Liver (tissue), 9 donors: ENCODE measurements around the gene POLR2L. TPM values are rescaled to one million over a fixed set of nuclear protein-coding genes. Genes with fewer than 3 reads are reported as not detected.

Source experiments
- DNase-seq: peaks from one replicate; pipeline ENCODE4 v3.0.0-alpha.2; 2017; ENCODE audit warnings: low spot score
- H3K27ac ChIP-seq, 2 donors: one replicate each; pipeline ENCODE4 v1.7.0; 2013; ENCODE audit warnings: inconsistent platforms in 2 of 2, low read length in 2 of 2, control low read depth in 1 of 2, low read depth in 1 of 2, mild to moderate bottlenecking in 1 of 2
- H3K27me3 ChIP-seq, 4 donors: one replicate each; pipeline versions ENCODE4 v1.6.1 to v1.7.0; 2013; ENCODE audit warnings: low read length in 3 of 4, inconsistent platforms in 1 of 4, mild to moderate bottlenecking in 1 of 4, moderate library complexity in 1 of 4; ENCODE audit not compliant: control insufficient read depth in 4 of 4, insufficient read depth in 4 of 4
- H3K36me3 ChIP-seq, 4 donors: one replicate each; pipeline versions ENCODE4 v1.6.1 to v1.7.0; 2013; ENCODE audit warnings: low read length in 3 of 4, mild to moderate bottlenecking in 3 of 4, low read depth in 1 of 4, moderate library complexity in 1 of 4; ENCODE audit not compliant: control insufficient read depth in 4 of 4, insufficient read depth in 3 of 4
- H3K4me1 ChIP-seq, 4 donors: one replicate each; pipeline versions ENCODE4 v1.6.1 to v1.7.0; 2013; ENCODE audit warnings: low read length in 3 of 4, mild to moderate bottlenecking in 3 of 4, moderate library complexity in 1 of 4; ENCODE audit not compliant: control insufficient read depth in 4 of 4, insufficient read depth in 4 of 4
- H3K4me3 ChIP-seq, 3 donors: one replicate each; pipeline versions ENCODE4 v1.6.1 to v1.7.0; 2013; ENCODE audit warnings: low read length in 3 of 3, control low read depth in 1 of 3, low read depth in 1 of 3, mild to moderate bottlenecking in 1 of 3
- H3K9ac ChIP-seq, 2 donors: one replicate each; pipeline ENCODE4 v1.7.0; 2013; ENCODE audit warnings: low read length in 2 of 2, mild to moderate bottlenecking in 2 of 2, moderate library complexity in 2 of 2, control low read depth in 1 of 2, low read depth in 1 of 2
- H3K9me3 ChIP-seq, 4 donors: one replicate each; pipeline versions ENCODE4 v1.6.1 to v1.7.0; 2013; ENCODE audit warnings: low read length in 3 of 4; ENCODE audit not compliant: control insufficient read depth in 4 of 4
- EGR1 ChIP-seq, 2 donors: IDR thresholded peaks; 2 replicates each; pipeline ENCODE4 v1.6.1; 2016 to 2018; ENCODE audit warnings: antibody characterized with exemption in 2 of 2, low read depth in 2 of 2
- FOXA1 ChIP-seq: IDR thresholded peaks from 2 replicates; pipeline ENCODE4 v1.6.1; 2016; ENCODE audit warnings: antibody characterized with exemption
- HNF4A ChIP-seq, 2 donors: conservative IDR thresholded peaks; 2 replicates each; pipeline ENCODE4 v1.6.1; 2016; ENCODE audit warnings: antibody characterized with exemption in 2 of 2, mild to moderate bottlenecking in 2 of 2
- JUND ChIP-seq, 2 donors: IDR thresholded peaks; 2 replicates each; pipeline ENCODE4 v1.6.1; 2016; ENCODE audit warnings: antibody characterized with exemption in 2 of 2
- NR2F2 ChIP-seq: IDR thresholded peaks from 2 replicates; pipeline ENCODE4 v1.6.1; 2016; ENCODE audit warnings: antibody characterized with exemption
- RAD21 ChIP-seq, 2 donors: IDR thresholded peaks; 2 replicates each; pipeline ENCODE4 v1.6.1; 2016; ENCODE audit warnings: antibody characterized with exemption in 2 of 2, mild to moderate bottlenecking in 2 of 2
- RXRA ChIP-seq, 2 donors: IDR thresholded peaks; 2 replicates each; pipeline ENCODE4 v1.6.1; 2017 to 2018; ENCODE audit warnings: antibody characterized with exemption in 2 of 2, mild to moderate bottlenecking in 1 of 2
- TAF1 ChIP-seq: conservative IDR thresholded peaks from 2 replicates; pipeline ENCODE4 v1.6.1; 2016; ENCODE audit warnings: antibody characterized with exemption, mild to moderate bottlenecking
- YY1 ChIP-seq: IDR thresholded peaks from 2 replicates; pipeline ENCODE4 v1.6.1; 2016; ENCODE audit warnings: antibody characterized with exemption, mild to moderate bottlenecking
- WGBS: extraction: QIAGEN DNeasy Blood & Tissue Kit; methylation state at CpG from one replicate; pipeline ENCODE4 v1.1.7; 2013; 5-methylcytosine and 5-hydroxymethylcytosine counted together
- polyA plus RNA-seq, 2 donors: library from polyadenylated mRNA; stranded (reverse) in 1 of 2; unstranded in 1 of 2; fragments of 200-250 nt in 1 of 2; fragments of >200 nt in 1 of 2; fragmentation: Nextera tagmentation in 1 of 2; extraction: Ambion mirVana in 1 of 2; gene quantifications; one replicate each; pipeline versions ENCODE4 v1.2.1 to v1.2.3, GENCODE V29; 2013 to 2015
- total RNA-seq, 2 donors: library from RNA; depleted of rRNA; stranded (reverse); fragments of >200 nt; gene quantifications; one replicate each; pipeline ENCODE4 v1.2.3, GENCODE V29; 2014
- TF ChIP-seq, protein P1 (sequence below): IDR thresholded peaks from 2 replicates; pipeline ENCODE4 v1.6.1; 2016; ENCODE audit warnings: antibody characterized with exemption
- TF ChIP-seq, protein P2 (sequence below): fragments of 150-350 bp; IDR thresholded peaks from 2 replicates; pipeline ENCODE4 v1.5.1; 2017; ENCODE audit warnings: improper control_type of control experiment, low read depth, low read length; ENCODE audit not compliant: missing input control
- TF ChIP-seq, protein P3 (sequence below): IDR thresholded peaks from 2 replicates; pipeline ENCODE4 v1.6.1; 2016; ENCODE audit warnings: antibody characterized with exemption
- TF ChIP-seq, protein P4 (sequence below): IDR thresholded peaks from 2 replicates; pipeline ENCODE4 v1.6.1; 2016; ENCODE audit warnings: antibody characterized with exemption, mild to moderate bottlenecking
- TF ChIP-seq, protein P5 (sequence below): IDR thresholded peaks from 2 replicates; pipeline ENCODE4 v1.6.1; 2016; ENCODE audit warnings: antibody characterized with exemption
- donor health status: healthy.
- donor health status: healthy.
- donor health status: healthy.
- donor health status: healthy.
- donor health status: healthy.

The POLR2L gene
- total and polyA plus RNA-seq, 4 donors = 28.1 to 230 (median 106) TPM

GRCh38 chr11:864898-865297 lies 22.6 kb upstream of the POLR2L start:
- Histone ChIP-seq H3K36me3 (peaks cover 0 to 9% (median under 1%) of the 10 kb centered on the region in 4 donors), H3K9ac (no peak overlapping the region), H3K4me1 (no peaks in the 10 kb centered on the region), H3K27me3 (no peaks in the 10 kb centered on the region), H3K27ac (no peak overlapping the region), H3K4me3 (no peak overlapping the region), H3K9me3 (no peaks in the 10 kb centered on the region)
- TF ChIP-seq YY1 (no peak), HNF4A (conservative IDR thresholded peaks at IDR 0.05) (no peak), JUND (IDR thresholded peaks at IDR 0.05) (no peak), NR2F2 (no peak), RXRA (IDR thresholded peaks at IDR 0.05) (no peak)
- TF ChIP-seq, protein P1, sequence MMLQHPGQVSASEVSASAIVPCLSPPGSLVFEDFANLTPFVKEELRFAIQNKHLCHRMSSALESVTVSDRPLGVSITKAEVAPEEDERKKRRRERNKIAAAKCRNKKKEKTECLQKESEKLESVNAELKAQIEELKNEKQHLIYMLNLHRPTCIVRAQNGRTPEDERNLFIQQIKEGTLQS = no peak
- TF ChIP-seq, protein P2, sequence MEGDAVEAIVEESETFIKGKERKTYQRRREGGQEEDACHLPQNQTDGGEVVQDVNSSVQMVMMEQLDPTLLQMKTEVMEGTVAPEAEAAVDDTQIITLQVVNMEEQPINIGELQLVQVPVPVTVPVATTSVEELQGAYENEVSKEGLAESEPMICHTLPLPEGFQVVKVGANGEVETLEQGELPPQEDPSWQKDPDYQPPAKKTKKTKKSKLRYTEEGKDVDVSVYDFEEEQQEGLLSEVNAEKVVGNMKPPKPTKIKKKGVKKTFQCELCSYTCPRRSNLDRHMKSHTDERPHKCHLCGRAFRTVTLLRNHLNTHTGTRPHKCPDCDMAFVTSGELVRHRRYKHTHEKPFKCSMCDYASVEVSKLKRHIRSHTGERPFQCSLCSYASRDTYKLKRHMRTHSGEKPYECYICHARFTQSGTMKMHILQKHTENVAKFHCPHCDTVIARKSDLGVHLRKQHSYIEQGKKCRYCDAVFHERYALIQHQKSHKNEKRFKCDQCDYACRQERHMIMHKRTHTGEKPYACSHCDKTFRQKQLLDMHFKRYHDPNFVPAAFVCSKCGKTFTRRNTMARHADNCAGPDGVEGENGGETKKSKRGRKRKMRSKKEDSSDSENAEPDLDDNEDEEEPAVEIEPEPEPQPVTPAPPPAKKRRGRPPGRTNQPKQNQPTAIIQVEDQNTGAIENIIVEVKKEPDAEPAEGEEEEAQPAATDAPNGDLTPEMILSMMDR = no peak
- TF ChIP-seq, protein P3, sequence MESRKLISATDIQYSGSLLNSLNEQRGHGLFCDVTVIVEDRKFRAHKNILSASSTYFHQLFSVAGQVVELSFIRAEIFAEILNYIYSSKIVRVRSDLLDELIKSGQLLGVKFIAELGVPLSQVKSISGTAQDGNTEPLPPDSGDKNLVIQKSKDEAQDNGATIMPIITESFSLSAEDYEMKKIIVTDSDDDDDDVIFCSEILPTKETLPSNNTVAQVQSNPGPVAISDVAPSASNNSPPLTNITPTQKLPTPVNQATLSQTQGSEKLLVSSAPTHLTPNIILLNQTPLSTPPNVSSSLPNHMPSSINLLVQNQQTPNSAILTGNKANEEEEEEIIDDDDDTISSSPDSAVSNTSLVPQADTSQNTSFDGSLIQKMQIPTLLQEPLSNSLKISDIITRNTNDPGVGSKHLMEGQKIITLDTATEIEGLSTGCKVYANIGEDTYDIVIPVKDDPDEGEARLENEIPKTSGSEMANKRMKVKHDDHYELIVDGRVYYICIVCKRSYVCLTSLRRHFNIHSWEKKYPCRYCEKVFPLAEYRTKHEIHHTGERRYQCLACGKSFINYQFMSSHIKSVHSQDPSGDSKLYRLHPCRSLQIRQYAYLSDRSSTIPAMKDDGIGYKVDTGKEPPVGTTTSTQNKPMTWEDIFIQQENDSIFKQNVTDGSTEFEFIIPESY = no peak
- TF ChIP-seq, protein P4, sequence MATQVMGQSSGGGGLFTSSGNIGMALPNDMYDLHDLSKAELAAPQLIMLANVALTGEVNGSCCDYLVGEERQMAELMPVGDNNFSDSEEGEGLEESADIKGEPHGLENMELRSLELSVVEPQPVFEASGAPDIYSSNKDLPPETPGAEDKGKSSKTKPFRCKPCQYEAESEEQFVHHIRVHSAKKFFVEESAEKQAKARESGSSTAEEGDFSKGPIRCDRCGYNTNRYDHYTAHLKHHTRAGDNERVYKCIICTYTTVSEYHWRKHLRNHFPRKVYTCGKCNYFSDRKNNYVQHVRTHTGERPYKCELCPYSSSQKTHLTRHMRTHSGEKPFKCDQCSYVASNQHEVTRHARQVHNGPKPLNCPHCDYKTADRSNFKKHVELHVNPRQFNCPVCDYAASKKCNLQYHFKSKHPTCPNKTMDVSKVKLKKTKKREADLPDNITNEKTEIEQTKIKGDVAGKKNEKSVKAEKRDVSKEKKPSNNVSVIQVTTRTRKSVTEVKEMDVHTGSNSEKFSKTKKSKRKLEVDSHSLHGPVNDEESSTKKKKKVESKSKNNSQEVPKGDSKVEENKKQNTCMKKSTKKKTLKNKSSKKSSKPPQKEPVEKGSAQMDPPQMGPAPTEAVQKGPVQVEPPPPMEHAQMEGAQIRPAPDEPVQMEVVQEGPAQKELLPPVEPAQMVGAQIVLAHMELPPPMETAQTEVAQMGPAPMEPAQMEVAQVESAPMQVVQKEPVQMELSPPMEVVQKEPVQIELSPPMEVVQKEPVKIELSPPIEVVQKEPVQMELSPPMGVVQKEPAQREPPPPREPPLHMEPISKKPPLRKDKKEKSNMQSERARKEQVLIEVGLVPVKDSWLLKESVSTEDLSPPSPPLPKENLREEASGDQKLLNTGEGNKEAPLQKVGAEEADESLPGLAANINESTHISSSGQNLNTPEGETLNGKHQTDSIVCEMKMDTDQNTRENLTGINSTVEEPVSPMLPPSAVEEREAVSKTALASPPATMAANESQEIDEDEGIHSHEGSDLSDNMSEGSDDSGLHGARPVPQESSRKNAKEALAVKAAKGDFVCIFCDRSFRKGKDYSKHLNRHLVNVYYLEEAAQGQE = no peak
- TF ChIP-seq, protein P5, sequence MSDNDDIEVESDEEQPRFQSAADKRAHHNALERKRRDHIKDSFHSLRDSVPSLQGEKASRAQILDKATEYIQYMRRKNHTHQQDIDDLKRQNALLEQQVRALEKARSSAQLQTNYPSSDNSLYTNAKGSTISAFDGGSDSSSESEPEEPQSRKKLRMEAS = no peak
- 87% methylated on average over 11 of the region's 11 CpGs for WGBS
- DNase-seq = no peak

- Histone ChIP-seq H3K27me3 (no peaks in the 10 kb centered on the region), H3K9me3 (no peaks in the 10 kb centered on the region), H3K36me3 (peaks cover 0 to 9% (median under 1%) of the 10 kb centered on the region in 4 donors), H3K27ac (no peak overlapping the region), H3K4me1 (peaks cover 0 to 7% (median 3%) of the 10 kb centered on the region in 4 donors), H3K9ac (no peak overlapping the region), H3K4me3 (no peak overlapping the region)
- no peak for DNase-seq
- 89% methylated on average over 31 of the region's 31 CpGs for WGBS
- no peak for TF ChIP-seq TAF1
- no peak for TF ChIP-seq FOXA1
- TF ChIP-seq, protein P1 = no peak
- TF ChIP-seq NR2F2 = no peak
- TF ChIP-seq EGR1 (IDR thresholded peaks at IDR 0.05; ENCODE audit: low read depth in 2 of 2) = no peak
- no peak for TF ChIP-seq RXRA (IDR thresholded peaks at IDR 0.05)
- no peak for TF ChIP-seq YY1
- TF ChIP-seq RAD21 (IDR thresholded peaks at IDR 0.05) = no peak
- TF ChIP-seq, protein P3 = no peak
- TF ChIP-seq, protein P5 = no peak
- TF ChIP-seq, protein P4 = no peak
Observed at GRCh38 chr11:863910-864827, 21.8 kb upstream of the POLR2L start.
